NT2/D1 (cell line): ENCODE results near the gene ZNF232.
"Not testable (repeated sequence)": the region's sequence is repeated elsewhere in the genome, so short reads cannot be mapped to it uniquely, and the experiment has no call there.

ENCODE experiments used
- DNase-seq: peaks from one replicate; pipeline ENCODE4 v3.0.0-alpha.2; 2011; ENCODE audit warnings: low read depth, low spot score
- H3K27me3 ChIP-seq: 2 replicates; pipeline ENCODE4 v1.6.0; 2011; ENCODE audit warnings: mild to moderate bottlenecking; ENCODE audit not compliant: insufficient read length, insufficient read depth
- H3K36me3 ChIP-seq: 2 replicates; pipeline ENCODE4 v1.6.1; 2011; ENCODE audit warnings: mild to moderate bottlenecking, low read length, mixed read lengths; ENCODE audit not compliant: insufficient read depth, insufficient read length
- H3K4me1 ChIP-seq: 2 replicates; pipeline ENCODE4 v1.5.1; 2011; ENCODE audit not compliant: insufficient read depth, insufficient read length
- H3K4me3 ChIP-seq: 2 replicates; pipeline ENCODE4 v1.5.1; 2011; ENCODE audit warnings: low read depth; ENCODE audit not compliant: insufficient read length
- H3K9ac ChIP-seq: 2 replicates; pipeline ENCODE4 v1.6.0; 2011; ENCODE audit warnings: low read depth; ENCODE audit not compliant: insufficient read length
- H3K9me3 ChIP-seq: 2 replicates; pipeline ENCODE4 v1.5.1; 2011; ENCODE audit warnings: mild to moderate bottlenecking, low read length; ENCODE audit not compliant: insufficient read depth
- SUZ12 ChIP-seq: IDR thresholded peaks from 2 replicates; pipeline ENCODE4 v1.6.1; 2011; ENCODE audit not compliant: insufficient read length, insufficient read depth; ENCODE audit errors: extremely low read depth
- YY1 ChIP-seq: IDR thresholded peaks from 2 replicates; pipeline ENCODE4 v1.6.1; 2011; ENCODE audit not compliant: insufficient read length, insufficient read depth
- ZNF274 ChIP-seq: IDR thresholded peaks from 2 replicates; pipeline ENCODE4 v1.6.1; 2011; ENCODE audit warnings: mild to moderate bottlenecking, low read depth, low read length

ZNF232 gene

GRCh38 chr17:5131146-5131715 is 19.6 kb upstream of the ZNF232 start:
- no peak for TF ChIP-seq SUZ12
- TF ChIP-seq YY1 = no peak
- no peak for TF ChIP-seq ZNF274
- Histone ChIP-seq H3K36me3 (no peaks in the 10 kb centered on the region), H3K9me3 (no peaks in the 10 kb centered on the region), H3K4me1 (no peaks in the 10 kb centered on the region), H3K27me3 (no peaks in the 10 kb centered on the region), H3K4me3 (no peak overlapping the region), H3K9ac (no peak overlapping the region)
- no peak for DNase-seq

DNA sequence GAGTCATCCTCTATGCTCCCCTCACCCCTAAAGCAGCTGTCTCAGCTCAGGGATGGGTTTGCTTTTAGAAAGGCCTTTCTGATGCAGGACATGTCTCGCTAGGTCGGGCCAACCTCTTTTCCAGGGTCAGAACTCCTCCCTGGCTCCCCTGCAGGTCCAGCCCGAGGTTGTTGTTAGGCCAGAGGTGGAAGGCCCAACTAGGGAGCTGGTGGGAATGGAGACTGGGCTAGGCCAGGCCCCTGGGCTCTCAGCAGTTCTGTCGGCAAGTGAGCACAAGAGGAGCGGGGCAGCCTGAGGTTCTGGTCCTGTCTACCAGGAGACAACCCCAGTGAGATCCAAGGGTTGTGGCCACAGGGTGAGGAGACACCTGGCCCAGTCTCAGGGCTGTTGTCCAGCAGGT is 19.0 kb upstream of the ZNF232 start:
- H3K36me3 ChIP-seq, DNase-seq, H3K27me3 ChIP-seq, H3K4me1 ChIP-seq, H3K9ac ChIP-seq, H3K4me3 ChIP-seq, H3K9me3 ChIP-seq: not testable (repeated sequence)

GRCh38 chr17:5130261-5130660 is 18.6 kb upstream of the ZNF232 start:
- not testable (repeated sequence) for H3K9me3 ChIP-seq, H3K4me3 ChIP-seq, H3K9ac ChIP-seq, H3K36me3 ChIP-seq, H3K4me1 ChIP-seq, DNase-seq, H3K27me3 ChIP-seq

DNA sequence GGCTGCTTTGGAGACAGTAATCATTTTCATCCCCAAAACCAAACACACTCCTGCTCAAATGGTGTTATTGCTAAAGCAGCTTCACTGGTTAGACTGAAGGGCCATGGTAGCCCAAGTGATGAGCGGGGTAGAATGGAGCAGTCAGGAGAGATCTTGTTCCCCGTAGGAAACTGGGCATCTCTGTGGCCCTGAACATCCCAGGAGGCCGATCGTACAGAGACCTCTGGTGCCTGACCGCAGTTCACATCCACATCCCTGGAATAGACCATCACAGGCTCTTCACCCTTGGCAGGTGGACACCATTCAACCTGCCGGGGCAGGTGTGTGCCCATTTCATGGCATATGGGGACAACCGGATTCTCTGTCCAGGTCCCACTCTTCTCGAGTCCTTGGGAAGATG is 18.1 kb upstream of the ZNF232 start:
- DNase-seq, H3K4me1 ChIP-seq, H3K9ac ChIP-seq, H3K4me3 ChIP-seq, H3K27me3 ChIP-seq, H3K36me3 ChIP-seq, H3K9me3 ChIP-seq: not testable (repeated sequence)

DNA sequence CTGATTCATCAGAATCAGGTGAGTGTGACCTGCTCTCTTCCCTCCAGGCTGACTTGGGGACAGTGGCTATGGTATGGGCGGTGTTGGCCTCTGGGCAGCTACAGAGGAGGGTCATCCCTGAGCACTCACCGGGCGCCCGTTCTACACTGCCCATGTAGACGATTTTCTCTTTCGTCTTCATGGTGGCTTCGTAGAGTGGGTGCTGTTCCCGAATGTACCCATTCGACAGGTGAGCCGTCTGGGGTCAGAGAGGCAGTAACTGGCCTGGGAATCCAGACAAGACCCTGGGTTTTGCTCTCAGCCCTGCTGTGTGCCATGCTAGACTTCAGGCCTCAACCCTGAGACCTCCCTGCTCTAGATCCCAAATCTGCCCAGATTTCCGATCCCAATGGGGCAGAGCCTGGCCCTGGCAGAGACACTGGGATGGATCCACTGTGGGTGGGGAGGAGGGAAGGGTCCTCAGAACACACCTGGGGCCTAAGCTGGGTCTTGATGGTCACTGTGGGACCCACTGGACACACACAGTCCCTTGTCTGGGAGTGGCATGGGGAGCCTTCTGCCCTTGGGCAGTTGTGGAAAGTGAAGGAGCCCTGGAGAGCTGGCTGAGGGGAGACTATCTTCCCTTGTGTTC is 17.3 kb upstream of the ZNF232 start:
- Histone ChIP-seq H3K9me3 (no peaks in the 10 kb centered on the region), H3K4me1 (no peaks in the 10 kb centered on the region), H3K9ac (no peak overlapping the region), H3K36me3 (no peaks in the 10 kb centered on the region), H3K4me3 (no peak overlapping the region), H3K27me3 (no peaks in the 10 kb centered on the region)
- TF ChIP-seq YY1 = no peak
- no peak for TF ChIP-seq ZNF274
- no peak for TF ChIP-seq SUZ12
- no peak for DNase-seq

DNA sequence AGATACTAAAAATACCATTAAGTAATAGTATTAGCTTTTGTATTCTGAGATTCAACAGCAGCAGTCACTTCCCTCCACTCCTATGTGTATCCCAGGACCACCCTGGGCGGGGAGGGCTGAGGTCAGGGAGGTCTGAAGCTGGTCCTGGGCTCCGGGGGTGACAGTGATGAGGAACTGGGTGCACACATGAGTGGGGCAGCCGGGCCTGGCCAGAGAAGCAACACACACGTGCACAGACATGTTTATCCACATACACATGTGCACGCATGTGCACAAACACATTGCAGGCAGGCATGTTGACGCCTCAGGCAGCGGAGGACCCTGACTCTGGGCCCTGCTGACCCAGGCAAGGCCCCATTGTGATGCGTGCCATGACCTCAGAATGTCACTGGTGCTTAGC is 16.7 kb upstream of the ZNF232 start:
- not testable (repeated sequence) for H3K9me3 ChIP-seq, H3K9ac ChIP-seq, H3K27me3 ChIP-seq, H3K4me3 ChIP-seq, H3K36me3 ChIP-seq, H3K4me1 ChIP-seq, DNase-seq

DNA sequence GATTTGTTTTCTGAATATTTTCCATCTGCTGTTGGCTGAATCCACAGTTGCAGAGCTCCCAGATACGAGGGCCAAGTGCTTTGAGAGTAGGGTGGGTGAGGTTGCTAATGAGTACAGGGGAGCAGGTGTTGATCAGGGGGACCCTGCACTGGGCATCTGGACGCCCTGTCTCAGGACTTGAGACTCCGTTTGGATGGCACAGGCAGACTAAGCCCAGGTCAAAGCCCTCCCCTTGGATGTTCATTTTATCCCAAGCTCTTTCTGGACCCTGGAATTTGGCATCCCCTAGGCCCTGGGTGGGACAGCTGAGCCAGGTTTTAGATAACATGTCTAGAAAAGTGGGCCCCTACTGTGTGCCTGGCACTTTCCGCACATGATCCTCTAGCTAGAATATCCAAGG is 16.2 kb upstream of the ZNF232 start:
- Histone ChIP-seq H3K4me1 (peaks cover 2% of the 10 kb centered on the region), H3K9me3 (no peaks in the 10 kb centered on the region), H3K4me3 (no peak overlapping the region), H3K9ac (no peak overlapping the region), H3K36me3 (no peaks in the 10 kb centered on the region), H3K27me3 (no peaks in the 10 kb centered on the region)
- TF ChIP-seq YY1 = no peak
- TF ChIP-seq ZNF274 = no peak
- no peak for TF ChIP-seq SUZ12
- no peak for DNase-seq

GRCh38 chr17:5126719-5127488 is 15.2 kb upstream of the ZNF232 start:
- no peak overlapping the region for H3K4me3 ChIP-seq
- DNase-seq = no peak
- H3K4me1 ChIP-seq = peaks cover 4% of the 10 kb centered on the region
- TF ChIP-seq SUZ12 = no peak
- no peak for TF ChIP-seq ZNF274
- no peak for TF ChIP-seq YY1
- H3K36me3 ChIP-seq = no peaks in the 10 kb centered on the region
- H3K9me3 ChIP-seq = no peaks in the 10 kb centered on the region
- H3K9ac ChIP-seq = no peak overlapping the region
- peaks cover 9% of the 10 kb centered on the region for H3K27me3 ChIP-seq

- not testable (repeated sequence) for H3K27me3 ChIP-seq, H3K9me3 ChIP-seq, H3K4me3 ChIP-seq, H3K36me3 ChIP-seq, H3K4me1 ChIP-seq, DNase-seq, H3K9ac ChIP-seq
Observed at GRCh38 chr17:5124896-5125295, 13.2 kb upstream of the ZNF232 start.

DNA sequence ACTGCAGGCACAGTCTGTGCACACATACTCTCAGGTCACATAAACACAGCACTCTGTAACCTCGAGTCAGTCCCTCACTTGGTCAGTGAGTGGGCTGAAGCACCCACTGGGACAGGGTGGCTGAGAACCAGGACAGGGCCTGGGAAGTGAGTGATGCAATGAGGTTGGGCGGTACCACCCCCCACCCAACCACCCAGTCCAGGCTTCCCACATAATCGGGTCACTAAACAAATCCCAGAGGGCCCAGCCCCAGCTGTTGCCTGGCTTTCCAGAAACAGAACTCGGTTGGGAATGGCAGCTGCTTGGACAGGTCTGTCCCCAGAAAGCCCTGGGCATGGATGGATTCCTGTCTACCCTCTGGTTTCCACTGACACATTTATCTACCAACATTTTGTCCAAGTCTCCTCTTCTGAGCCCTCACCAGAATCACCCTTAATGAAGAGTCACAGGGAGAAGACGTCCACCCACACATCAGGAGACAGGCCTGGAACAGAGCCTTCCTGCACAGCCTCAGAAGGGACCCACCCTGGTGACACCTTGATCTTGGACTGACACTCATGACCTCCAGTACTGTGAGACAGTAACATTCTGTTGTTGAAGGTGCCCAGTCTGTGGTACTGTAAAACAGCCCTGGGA is 12.6 kb upstream of the ZNF232 start:
- H3K4me1 ChIP-seq, H3K4me3 ChIP-seq, H3K9ac ChIP-seq, H3K36me3 ChIP-seq, H3K9me3 ChIP-seq, H3K27me3 ChIP-seq, DNase-seq: not testable (repeated sequence)
